ENCODE measurements around the gene KPNA4.
A peak's percentile ranks its signal among the peaks of the same experiment; 100 is the strongest.

The KPNA4 gene

DNA sequence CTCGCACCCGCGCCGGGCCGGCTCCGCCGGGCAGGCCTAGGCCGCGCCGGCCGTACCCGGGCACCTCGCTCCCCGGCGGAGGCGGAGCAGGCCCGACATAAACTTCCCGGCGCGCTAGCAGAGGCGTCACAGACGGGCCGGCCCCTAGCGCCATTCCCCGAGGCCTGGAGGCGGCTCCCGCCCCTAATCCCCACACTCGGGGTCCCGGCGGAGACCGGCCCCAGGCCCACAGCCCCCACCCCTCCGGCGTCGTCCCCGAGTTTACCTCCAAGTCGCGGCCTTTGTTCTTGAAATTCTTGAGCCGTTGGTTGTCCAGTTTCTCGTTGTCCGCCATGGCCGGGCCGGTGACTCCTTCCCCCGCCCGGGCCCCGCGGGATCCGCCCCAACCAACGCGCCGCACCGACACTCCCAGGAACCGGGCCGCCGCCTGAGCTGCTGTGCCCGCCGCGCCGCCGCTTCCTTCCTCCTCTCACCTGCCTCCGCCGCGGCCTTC, 376 bp downstream of the KPNA4 start:
- TF ChIP-seq, protein P1, sequence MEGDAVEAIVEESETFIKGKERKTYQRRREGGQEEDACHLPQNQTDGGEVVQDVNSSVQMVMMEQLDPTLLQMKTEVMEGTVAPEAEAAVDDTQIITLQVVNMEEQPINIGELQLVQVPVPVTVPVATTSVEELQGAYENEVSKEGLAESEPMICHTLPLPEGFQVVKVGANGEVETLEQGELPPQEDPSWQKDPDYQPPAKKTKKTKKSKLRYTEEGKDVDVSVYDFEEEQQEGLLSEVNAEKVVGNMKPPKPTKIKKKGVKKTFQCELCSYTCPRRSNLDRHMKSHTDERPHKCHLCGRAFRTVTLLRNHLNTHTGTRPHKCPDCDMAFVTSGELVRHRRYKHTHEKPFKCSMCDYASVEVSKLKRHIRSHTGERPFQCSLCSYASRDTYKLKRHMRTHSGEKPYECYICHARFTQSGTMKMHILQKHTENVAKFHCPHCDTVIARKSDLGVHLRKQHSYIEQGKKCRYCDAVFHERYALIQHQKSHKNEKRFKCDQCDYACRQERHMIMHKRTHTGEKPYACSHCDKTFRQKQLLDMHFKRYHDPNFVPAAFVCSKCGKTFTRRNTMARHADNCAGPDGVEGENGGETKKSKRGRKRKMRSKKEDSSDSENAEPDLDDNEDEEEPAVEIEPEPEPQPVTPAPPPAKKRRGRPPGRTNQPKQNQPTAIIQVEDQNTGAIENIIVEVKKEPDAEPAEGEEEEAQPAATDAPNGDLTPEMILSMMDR (IDR thresholded peaks at IDR 0.05; ENCODE audit: extremely low read depth, insufficient read depth, missing control alignments) = no peak
- DNase-seq (ENCODE audit: low spot score) = peak; percentile 79
- in situ Hi-C loops (cut with MboI; ENCODE audit: low pct_unique_long_range_greater_than_20kb, low sequenced_read_pairs, unreplicated experiment) = no loop called here

GRCh38 chr3:160564258-160564911, 986 bp downstream of the KPNA4 start:
- DNase-seq (ENCODE audit: low spot score) = peak; percentile 25
- in situ Hi-C loops (cut with MboI; ENCODE audit: low pct_unique_long_range_greater_than_20kb, low sequenced_read_pairs, unreplicated experiment) = no loop called here
- TF ChIP-seq, protein P1 (IDR thresholded peaks at IDR 0.05; ENCODE audit: extremely low read depth, insufficient read depth, missing control alignments) = no peak

- TF ChIP-seq, protein P1 (IDR thresholded peaks at IDR 0.05; ENCODE audit: extremely low read depth, insufficient read depth, missing control alignments) = no peak
- in situ Hi-C loops (cut with MboI; ENCODE audit: low pct_unique_long_range_greater_than_20kb, low sequenced_read_pairs, unreplicated experiment) = no loop called here
- no peak for DNase-seq (ENCODE audit: low spot score)
Measured at GRCh38 chr3:160562952-160563351, 2.4 kb downstream of the KPNA4 start.

- in situ Hi-C loops (cut with MboI; ENCODE audit: low pct_unique_long_range_greater_than_20kb, low sequenced_read_pairs, unreplicated experiment) = no loop called here
- no peak for DNase-seq (ENCODE audit: low spot score)
- TF ChIP-seq, protein P1 (IDR thresholded peaks at IDR 0.05; ENCODE audit: extremely low read depth, insufficient read depth, missing control alignments) = no peak
Measured at GRCh38 chr3:160557571-160557970, 7.8 kb downstream of the KPNA4 start.

- in situ Hi-C loops (cut with MboI; ENCODE audit: low pct_unique_long_range_greater_than_20kb, low sequenced_read_pairs, unreplicated experiment) = no loop called here
- TF ChIP-seq, protein P1 (IDR thresholded peaks at IDR 0.05; ENCODE audit: extremely low read depth, insufficient read depth, missing control alignments) = no peak
Measured at GRCh38 chr3:160556141-160556540, 9.2 kb downstream of the KPNA4 start.

DNA sequence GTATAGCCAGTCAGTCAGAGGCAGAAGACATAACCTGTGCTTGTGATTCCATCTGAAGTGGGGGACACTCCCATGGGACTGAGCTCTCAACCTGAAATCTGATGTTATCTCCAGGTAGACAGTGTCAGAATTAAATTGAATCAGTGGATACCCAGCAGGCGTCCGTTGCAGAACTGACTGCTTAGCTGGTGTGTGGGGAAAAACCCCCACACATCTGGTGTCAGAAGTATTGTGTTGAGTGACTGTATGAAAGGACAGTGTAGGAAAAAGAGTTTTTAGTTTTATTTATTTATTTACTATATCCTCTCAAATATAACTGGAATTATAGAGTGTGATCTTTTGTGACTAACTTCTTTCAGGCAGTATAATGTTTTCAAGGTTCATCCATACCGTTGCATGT, 10.4 kb downstream of the KPNA4 start:
- TF ChIP-seq, protein P1 (IDR thresholded peaks at IDR 0.05; ENCODE audit: extremely low read depth, insufficient read depth, missing control alignments) = no peak
- in situ Hi-C loops (cut with MboI; ENCODE audit: low pct_unique_long_range_greater_than_20kb, low sequenced_read_pairs, unreplicated experiment) = no loop called here
- no peak for DNase-seq (ENCODE audit: low spot score)

More at GRCh38 chr3:160556141-160556540, 9.2 kb downstream of the KPNA4 start:
- DNase-seq (ENCODE audit: low spot score) = no peak
